Upper lobe of right lung (tissue), 1 donor: ENCODE results near the gene PDE6A. TPM values are rescaled to one million over a fixed set of nuclear protein-coding genes. Genes with fewer than 3 reads are reported as not detected.

ENCODE experiments used
- ATAC-seq: fragments of 200-7000 bp; cut with Tn5 transposase; one replicate; pipeline ENCODE4 v1.9.1; 2020; ENCODE audit warnings: mild to moderate bottlenecking, moderate library complexity
- DNase-seq: peaks from one replicate; pipeline ENCODE4 v3.0.0-alpha.2; 2020
- H3K27ac ChIP-seq: fragments of 200-600 bp; one replicate; pipeline ENCODE4 v1.8.0; 2022
- H3K27me3 ChIP-seq: fragments of 200-600 bp; one replicate; pipeline ENCODE4 v1.8.0; 2022; ENCODE audit warnings: mild to moderate bottlenecking
- H3K36me3 ChIP-seq: fragments of 200-600 bp; one replicate; pipeline ENCODE4 v1.8.0; 2022
- H3K4me1 ChIP-seq: fragments of 200-600 bp; one replicate; pipeline ENCODE4 v1.8.0; 2022
- H3K4me3 ChIP-seq: fragments of 200-600 bp; one replicate; pipeline ENCODE4 v1.8.0; 2022; ENCODE audit warnings: mild to moderate bottlenecking
- H3K9me3 ChIP-seq: fragments of 200-600 bp; one replicate; pipeline ENCODE4 v1.8.0; 2022
- intact Hi-C: fragments of 100-400 bp; cut with DNase I; formaldehyde crosslinking; loops from one replicate; pipeline ENCODE4 v1.11.0; 2022
- total RNA-seq: library from RNA; stranded (reverse); fragmentation: NEBNext Ultra II Directional; extraction: Animal tissue kit (Norgen Biotek cat#: 25700); gene quantifications from one replicate; pipeline ENCODE4 v1.2.1, GENCODE V29; 2021
- TF ChIP-seq, protein P1 (sequence below): fragments of 200-600 bp; IDR thresholded peaks from one replicate; pipeline ENCODE4 v1.8.0; 2022; ENCODE audit warnings: antibody characterized with exemption
- donor health status: DM: no; HTN: yes; CAD: no; lungs with severe emphysema.

Gene PDE6A
- total RNA-seq, 1 donor from 2014 or later = 0.09 TPM

DNA sequence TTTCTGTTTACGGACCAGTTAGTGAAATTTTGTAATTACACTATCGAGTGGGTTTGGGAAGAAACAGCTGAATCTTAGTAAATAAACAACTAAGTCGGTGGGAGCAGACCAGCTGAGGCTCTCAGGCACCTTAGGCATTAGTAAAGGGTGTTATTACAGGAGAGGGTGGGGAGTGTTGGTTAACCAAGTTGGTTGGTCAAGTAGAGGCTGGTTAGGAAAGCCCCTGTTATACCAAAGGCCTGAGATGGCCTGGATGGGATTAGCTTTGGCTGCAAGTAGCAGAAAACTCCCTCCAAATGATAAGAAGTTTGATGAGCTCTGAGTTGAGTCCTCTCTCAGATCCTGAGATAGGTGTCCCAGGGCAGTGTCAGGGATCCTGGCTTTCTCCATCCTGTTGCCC is 133.1 kb downstream of the PDE6A start:
- no peaks in the 10 kb centered on the region for H3K27me3 ChIP-seq
- H3K36me3 ChIP-seq = no peaks in the 10 kb centered on the region
- ATAC-seq (no peak), DNase-seq (no peak)
- TF ChIP-seq, protein P1, sequence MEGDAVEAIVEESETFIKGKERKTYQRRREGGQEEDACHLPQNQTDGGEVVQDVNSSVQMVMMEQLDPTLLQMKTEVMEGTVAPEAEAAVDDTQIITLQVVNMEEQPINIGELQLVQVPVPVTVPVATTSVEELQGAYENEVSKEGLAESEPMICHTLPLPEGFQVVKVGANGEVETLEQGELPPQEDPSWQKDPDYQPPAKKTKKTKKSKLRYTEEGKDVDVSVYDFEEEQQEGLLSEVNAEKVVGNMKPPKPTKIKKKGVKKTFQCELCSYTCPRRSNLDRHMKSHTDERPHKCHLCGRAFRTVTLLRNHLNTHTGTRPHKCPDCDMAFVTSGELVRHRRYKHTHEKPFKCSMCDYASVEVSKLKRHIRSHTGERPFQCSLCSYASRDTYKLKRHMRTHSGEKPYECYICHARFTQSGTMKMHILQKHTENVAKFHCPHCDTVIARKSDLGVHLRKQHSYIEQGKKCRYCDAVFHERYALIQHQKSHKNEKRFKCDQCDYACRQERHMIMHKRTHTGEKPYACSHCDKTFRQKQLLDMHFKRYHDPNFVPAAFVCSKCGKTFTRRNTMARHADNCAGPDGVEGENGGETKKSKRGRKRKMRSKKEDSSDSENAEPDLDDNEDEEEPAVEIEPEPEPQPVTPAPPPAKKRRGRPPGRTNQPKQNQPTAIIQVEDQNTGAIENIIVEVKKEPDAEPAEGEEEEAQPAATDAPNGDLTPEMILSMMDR = no peak
- intact Hi-C loops = no loop called here
- no peaks in the 10 kb centered on the region for H3K9me3 ChIP-seq
- no peak overlapping the region for H3K4me3 ChIP-seq
- no peak overlapping the region for H3K27ac ChIP-seq
- no peaks in the 10 kb centered on the region for H3K4me1 ChIP-seq

GRCh38 chr5:149810856-149811255 is 133.7 kb downstream of the PDE6A start:
- intact Hi-C loops = no loop called here
- Histone ChIP-seq H3K36me3 (no peaks in the 10 kb centered on the region), H3K27ac (no peak overlapping the region), H3K4me3 (no peak overlapping the region), H3K4me1 (no peaks in the 10 kb centered on the region), H3K27me3 (no peaks in the 10 kb centered on the region), H3K9me3 (no peaks in the 10 kb centered on the region)
- ATAC-seq (no peak), DNase-seq (no peak)
- TF ChIP-seq, protein P1 = no peak

- no peak overlapping the region for H3K4me3 ChIP-seq
- no peaks in the 10 kb centered on the region for H3K36me3 ChIP-seq
- no peak overlapping the region for H3K27ac ChIP-seq
- ATAC-seq (peak; percentile 68), DNase-seq (no peak)
- no peaks in the 10 kb centered on the region for H3K27me3 ChIP-seq
- no peaks in the 10 kb centered on the region for H3K4me1 ChIP-seq
- intact Hi-C loops = no loop called here
- H3K9me3 ChIP-seq = no peaks in the 10 kb centered on the region
- TF ChIP-seq, protein P1 = no peak
Observed at GRCh38 chr5:149809931-149810691, 134.5 kb downstream of the PDE6A start.

DNA sequence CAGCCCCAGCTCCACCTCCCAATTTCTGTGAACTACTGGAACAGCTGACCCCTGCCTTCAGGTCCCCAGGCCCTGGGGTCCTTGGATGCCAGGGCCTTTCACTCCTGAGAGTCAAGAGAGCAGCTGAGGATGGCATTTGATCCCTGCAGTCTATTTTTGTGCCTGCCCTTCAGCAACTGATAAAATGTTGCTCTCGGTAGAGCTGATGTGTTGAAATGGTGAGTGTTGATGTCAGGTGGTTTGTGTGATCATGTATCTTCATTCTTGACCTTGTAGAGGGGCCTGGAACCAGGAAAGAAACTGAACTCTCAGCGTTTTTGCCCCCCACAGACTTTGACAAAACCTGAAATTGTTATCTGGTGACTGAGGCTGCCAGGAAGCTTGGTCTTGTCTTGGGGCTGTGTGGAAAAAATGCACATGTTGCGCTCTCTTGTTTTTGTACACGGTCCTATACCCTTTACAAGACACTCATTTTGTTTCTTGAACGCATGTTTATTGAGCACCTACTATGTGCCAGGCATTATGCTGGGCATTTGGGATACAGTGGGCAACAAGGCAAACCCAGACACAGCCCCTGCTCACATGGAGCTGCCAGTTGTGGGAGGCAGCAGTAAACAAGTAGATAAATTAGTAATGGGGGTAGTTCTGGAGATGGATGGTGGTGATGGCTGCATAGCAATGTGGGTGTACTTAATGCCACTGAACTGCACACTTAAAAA is 136.2 kb downstream of the PDE6A start:
- H3K4me1 ChIP-seq = peaks cover 10% of the 10 kb centered on the region

More for the DNA sequence above, 136.2 kb downstream of the PDE6A start:
- no peaks in the 10 kb centered on the region for H3K27me3 ChIP-seq
- no peaks in the 10 kb centered on the region for H3K36me3 ChIP-seq
- TF ChIP-seq, protein P1 = no peak
- H3K9me3 ChIP-seq = no peaks in the 10 kb centered on the region
- DNase-seq = no peak
- H3K27ac ChIP-seq = no peak overlapping the region
- no peak overlapping the region for H3K4me3 ChIP-seq
- ATAC-seq = no peak
- intact Hi-C loops = no loop called here

Other genes starting within 250 kb of the PDE6A start
- gene PPARGC1B, start 214.5 kb downstream of the PDE6A start, total RNA-seq = 9.8 TPM
- gene SLC26A2, start 16.0 kb upstream of the PDE6A start, total RNA-seq = 18.9 TPM
- 4.0 TPM for gene TIGD6, start 55.9 kb upstream of the PDE6A start, total RNA-seq
- gene HMGXB3, start 55.9 kb upstream of the PDE6A start, total RNA-seq = 33.7 TPM
- 48.7 TPM for gene CSF1R, start 141.8 kb upstream of the PDE6A start, total RNA-seq
- gene PDGFRB, start 211.1 kb upstream of the PDE6A start, total RNA-seq = 120 TPM
- gene CDX1, start 222.0 kb upstream of the PDE6A start, total RNA-seq = not detected
- not detected for gene SLC6A7, start 245.3 kb upstream of the PDE6A start, total RNA-seq